ENCODE data around the gene C12orf60.

C12orf60 gene

GRCh38 chr12:14839262-14839661 is 35.8 kb downstream of the C12orf60 start:
- no peak for DNase-seq

DNA sequence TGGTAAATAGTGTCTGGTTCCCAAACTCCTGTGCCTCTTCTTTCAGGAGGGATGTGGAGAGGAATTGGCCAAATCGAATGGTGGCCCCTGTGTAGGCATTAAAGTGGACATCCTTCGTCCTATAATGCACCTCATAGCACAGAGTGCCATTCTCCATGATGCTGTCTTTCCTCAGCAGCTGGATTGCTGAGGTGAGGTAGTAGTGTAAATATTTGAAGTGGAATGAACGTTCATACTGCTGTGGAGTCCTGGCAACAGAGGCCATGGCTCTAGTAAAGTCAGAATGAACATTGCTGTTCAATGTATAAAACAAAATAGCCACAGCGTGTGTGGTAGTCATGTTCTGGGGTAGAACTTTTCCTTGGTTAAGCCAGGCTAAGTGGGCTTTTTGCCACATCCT is 37.1 kb downstream of the C12orf60 start:
- no peak for DNase-seq

GRCh38 chr12:14841761-14842160 is 38.3 kb downstream of the C12orf60 start:
- DNase-seq = no peak

DNA sequence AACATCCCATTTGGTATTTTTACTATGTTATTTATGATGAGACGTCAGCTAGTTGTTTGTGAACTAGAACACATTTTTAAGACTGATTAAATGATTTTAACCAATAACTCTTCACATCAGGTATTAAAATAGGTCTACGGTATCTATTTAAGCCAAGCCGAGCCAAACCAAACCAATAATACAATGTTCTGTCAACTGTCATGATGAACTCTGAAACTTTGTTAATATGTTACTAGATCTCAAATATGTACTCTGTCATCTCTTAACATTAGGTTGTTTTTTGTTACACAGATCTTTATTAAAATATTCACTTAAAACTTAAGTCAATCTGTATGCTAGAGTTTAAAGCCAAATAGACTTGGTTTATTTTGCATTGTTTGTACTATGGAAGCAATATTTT is 38.8 kb downstream of the C12orf60 start:
- DNase-seq = no peak

- DNase-seq = no peak
These were observed 40.0 kb downstream of the C12orf60 start, which contains the start of gene ART4 for GRCh38 chr12:14843425-14843887. Gene ART4 (minus strand): TSS chr12:14843526. CDS start chr12:14843113, 413 bp downstream.

DNA sequence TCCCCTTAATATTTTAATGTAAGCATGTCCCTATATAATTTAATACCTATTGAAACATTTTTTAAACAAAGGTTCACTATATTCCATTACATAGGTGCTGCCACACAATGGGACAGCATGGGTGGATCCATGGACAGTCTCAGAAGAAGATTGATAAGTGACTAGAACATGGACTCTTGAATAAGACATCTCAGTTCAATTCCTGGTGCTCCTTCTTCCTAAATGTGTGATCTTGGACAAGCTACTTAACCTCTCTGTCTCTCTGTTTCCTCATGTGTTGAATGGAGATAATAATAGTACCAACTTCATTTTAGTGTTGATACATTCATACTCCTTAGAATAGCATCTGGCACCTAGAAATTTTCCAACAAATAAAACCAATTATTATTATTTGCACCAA is 40.9 kb downstream of the C12orf60 start:
- no peak for DNase-seq

DNA sequence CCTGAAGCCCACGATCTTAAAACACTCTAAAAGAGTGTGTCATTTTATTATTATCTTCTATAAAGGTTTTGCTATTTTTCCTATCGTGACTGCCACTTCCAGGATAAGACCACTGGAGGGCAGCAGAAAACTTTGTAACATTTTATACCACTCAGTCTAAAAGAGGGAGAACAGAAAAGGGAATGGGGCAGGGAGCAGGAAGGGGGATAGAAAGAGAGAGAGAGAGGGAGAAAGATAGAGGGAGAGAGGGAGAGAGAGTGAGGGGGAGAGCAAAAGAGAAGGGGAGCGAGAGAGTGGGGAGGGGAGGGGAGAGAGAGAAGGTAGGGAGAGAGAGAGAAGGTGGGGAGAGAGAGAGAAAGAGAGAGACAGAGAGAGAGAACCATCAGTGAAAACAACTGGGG is 41.9 kb downstream of the C12orf60 start:
- DNase-seq = no peak

- DNase-seq = no peak
These were observed 42.6 kb downstream of the C12orf60 start for GRCh38 chr12:14846042-14846587.

- DNase-seq = no peak
These were observed 43.6 kb downstream of the C12orf60 start for GRCh38 chr12:14846876-14847580.

GRCh38 chr12:14849661-14850060 is 46.2 kb downstream of the C12orf60 start:
- no peak for DNase-seq

DNA sequence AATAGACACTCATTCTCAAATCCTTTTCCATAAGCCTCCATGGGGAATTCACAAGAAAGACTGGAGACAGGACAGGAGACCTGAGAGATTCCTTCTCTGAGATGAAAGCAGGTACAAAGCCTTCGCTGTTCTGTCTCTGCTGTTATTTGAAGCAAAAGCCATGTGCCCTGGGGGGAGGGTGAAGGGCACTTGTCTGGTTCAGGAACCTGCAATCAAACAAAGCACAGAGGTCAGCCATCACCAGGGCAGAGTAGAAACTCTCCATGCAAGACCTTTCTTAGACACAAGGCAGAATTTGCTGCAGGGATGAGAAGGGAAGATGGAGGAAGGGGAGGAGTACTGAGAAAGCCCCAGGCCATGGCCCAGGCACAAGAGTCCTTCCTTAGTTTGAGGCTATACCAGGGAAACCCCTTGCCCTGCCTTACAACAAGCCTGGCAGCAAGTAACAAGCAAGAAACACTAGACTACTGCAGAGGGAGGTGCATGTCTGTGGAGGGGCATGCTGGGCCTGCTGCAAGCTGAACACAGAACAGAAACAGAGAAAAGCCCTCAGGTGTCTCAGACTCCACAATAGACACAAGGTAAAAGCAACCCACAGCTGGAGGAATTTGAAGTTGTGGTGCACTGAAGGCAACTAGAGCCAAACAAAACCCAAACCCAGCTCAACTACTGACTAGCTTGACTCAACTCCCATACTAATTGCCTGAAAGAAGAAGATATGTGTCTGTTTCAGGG is 47.6 kb downstream of the C12orf60 start:
- no peak for DNase-seq

- no peak for DNase-seq
These were observed 49.4 kb downstream of the C12orf60 start for GRCh38 chr12:14852880-14853279.

- no peak for DNase-seq
These were observed 50.5 kb downstream of the C12orf60 start for GRCh38 chr12:14853961-14854360.

GRCh38 chr12:14854586-14855183 is 51.2 kb downstream of the C12orf60 start:
- DNase-seq = no peak

- no peak for DNase-seq
These were observed 55.0 kb downstream of the C12orf60 start for GRCh38 chr12:14858513-14858912.

GRCh38 chr12:14860490-14860889 is 57.0 kb downstream of the C12orf60 start:
- DNase-seq = no peak

DNA sequence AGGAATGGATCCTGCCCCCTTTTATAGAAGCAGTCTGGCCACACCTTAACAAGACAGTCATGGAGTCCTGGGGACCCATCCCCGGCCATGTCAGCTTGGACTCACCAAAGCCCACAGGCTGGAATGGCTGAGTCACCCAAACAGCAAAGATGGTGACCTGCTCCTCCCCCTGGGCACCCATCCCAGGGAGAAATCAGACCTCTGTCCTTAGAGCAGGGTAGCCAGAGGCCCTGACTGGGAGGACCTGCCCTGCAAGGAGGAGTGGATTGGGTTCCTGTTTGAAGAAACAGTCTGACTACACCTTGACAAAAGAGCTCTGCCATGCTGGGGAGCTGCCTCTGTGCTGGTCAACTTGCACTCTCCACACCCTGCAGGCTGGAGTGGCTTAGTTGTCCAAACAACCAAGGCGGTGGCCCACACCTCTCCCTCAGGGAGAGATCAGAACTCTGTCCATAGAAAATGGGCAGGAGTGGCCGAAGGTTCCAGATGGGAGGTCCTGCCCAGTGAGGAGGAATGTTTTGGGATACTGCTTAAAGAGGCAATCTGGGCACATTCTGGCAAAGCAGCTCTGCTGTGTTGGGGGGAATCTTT is 65.5 kb downstream of the C12orf60 start:
- no peak for DNase-seq

DNA sequence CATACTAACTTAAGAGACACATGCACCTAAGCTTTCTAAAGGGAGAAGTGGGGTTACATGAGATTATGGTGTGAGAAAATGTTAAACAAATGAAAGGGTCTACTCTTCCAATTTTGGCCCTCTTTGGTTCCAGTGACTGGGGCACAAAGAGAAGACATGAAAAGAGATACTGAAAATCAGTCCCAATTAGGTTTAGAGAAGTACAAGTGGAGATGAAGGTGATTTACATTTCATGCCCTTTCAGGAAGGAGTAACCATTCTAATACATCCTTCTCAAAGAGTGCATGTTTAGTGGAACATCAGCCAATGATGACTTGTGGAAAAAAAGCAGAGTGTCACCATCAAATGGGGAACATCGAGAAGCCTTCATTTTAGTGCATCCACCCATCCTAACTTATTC is 67.8 kb downstream of the C12orf60 start:
- no peak for DNase-seq

GRCh38 chr12:14871886-14872285 is 68.4 kb downstream of the C12orf60 start:
- DNase-seq = no peak

- no peak for DNase-seq
These were observed 70.1 kb downstream of the C12orf60 start for GRCh38 chr12:14873440-14874185.

All from KG1 (cell line).